ENCODE measurements around the gene CADPS2. TPM values are rescaled to one million over a fixed set of nuclear protein-coding genes. Genes with fewer than 3 reads are reported as not detected.

CADPS2 gene
- total and polyA plus RNA-seq, 2 donors (not counting 3 experiments of a cell fraction or from before 2014, with no cell fraction given) = 9.5 to 22.6 TPM

GRCh38 chr7:122709930-122710646 is 176.2 kb downstream of the CADPS2 start:
- ChIA-PET POLR2A (no interaction called here), CTCF (no interaction called here)
- BruUV-seq (replicated peaks) = no TSS peak
- FAIRE-seq (no peak), DNase-seq (ENCODE audit: low read depth, low spot score) (no peak)
- H3K4me3 ChIP-seq (replicated peaks in 1 of 3; ENCODE audit: insufficient read depth in 1 of 3, low read depth in 1 of 3, low read length in 3 of 3) = no peak overlapping the region
- no peaks in the 10 kb centered on the region for H3K9me3 ChIP-seq (replicated peaks; ENCODE audit: control insufficient read depth, insufficient read depth, low read length)
- dilution Hi-C loops (cut with MboI; ENCODE audit: extremely low pct_ligation_motif_present, low sequenced_read_pairs) (no loop called here), intact Hi-C loops (cut with micrococcal nuclease) (no loop called here)
- H3K9me1 ChIP-seq (replicated peaks; ENCODE audit: control insufficient read depth, extremely low read depth, insufficient read depth, low read length) = no peaks in the 10 kb centered on the region
- no peak overlapping the region for H2AFZ ChIP-seq (ENCODE audit: low read depth, low read length)
- TF ChIP-seq POLR2A (IDR thresholded peaks at IDR 0.05; ENCODE audit: low read depth, low read length) = no peak
- no peak for TF ChIP-seq CTCF (IDR thresholded peaks at IDR 0.05; ENCODE audit: extremely low read depth in 1 of 2, insufficient read depth in 1 of 2, low read depth in 1 of 2, low read length in 2 of 2)
- TF ChIP-seq MYC (IDR thresholded peaks at IDR 0.05; ENCODE audit: low read depth, low read length) = no peak
- no peak for TF ChIP-seq GATA2 (IDR thresholded peaks at IDR 0.05; ENCODE audit: insufficient read depth, insufficient read length, low read depth, low read length)
- TF ChIP-seq FOS (IDR thresholded peaks at IDR 0.05; ENCODE audit: borderline replicate concordance, insufficient read depth, low read length) = no peak
- no peak for TF ChIP-seq MAX (IDR thresholded peaks at IDR 0.05; ENCODE audit: insufficient read depth, insufficient read length)
- TF ChIP-seq EZH2 (IDR thresholded peaks at IDR 0.05; ENCODE audit: borderline replicate concordance, low read depth, low read length, severe bottlenecking) = no peak
- TF ChIP-seq JUN (IDR thresholded peaks at IDR 0.05; ENCODE audit: borderline replicate concordance, insufficient read depth, insufficient read length, low read depth) = no peak
- no peak for TF ChIP-seq POLR2AphosphoS5 (IDR thresholded peaks at IDR 0.05; ENCODE audit: insufficient read depth, low read depth, low read length)
- H3K79me2 ChIP-seq (ENCODE audit: control insufficient read depth, insufficient read depth, low read length) = no peaks in the 10 kb centered on the region
- no peak overlapping the region for H3K27ac ChIP-seq (ENCODE audit: insufficient read depth, low read depth, low read length)
- H3K27me3 ChIP-seq (ENCODE audit: control insufficient read depth in 2 of 2, insufficient read depth in 2 of 2, low read length in 2 of 2) = no peaks in the 10 kb centered on the region
- no peaks in the 10 kb centered on the region for H3K4me1 ChIP-seq (ENCODE audit: control insufficient read depth, extremely low read depth, insufficient read depth, low read length)
- H3K4me2 ChIP-seq (ENCODE audit: insufficient read depth, low read length) = no peak overlapping the region
- H4K20me1 ChIP-seq (replicated peaks; ENCODE audit: control insufficient read depth, extremely low read depth, insufficient read depth, low read length) = no peaks in the 10 kb centered on the region
- H3K9ac ChIP-seq (replicated peaks; ENCODE audit: extremely low read depth, insufficient read depth, low read length) = no peak overlapping the region
- no peaks in the 10 kb centered on the region for H3K36me3 ChIP-seq (ENCODE audit: control insufficient read depth in 2 of 2, extremely low read depth in 1 of 2, insufficient read depth in 2 of 2, low read length in 2 of 2)
